ENCODE data around the gene ZG16B.
A peak's percentile ranks its signal among the peaks of the same experiment; 100 is the strongest.

Gene ZG16B

DNA sequence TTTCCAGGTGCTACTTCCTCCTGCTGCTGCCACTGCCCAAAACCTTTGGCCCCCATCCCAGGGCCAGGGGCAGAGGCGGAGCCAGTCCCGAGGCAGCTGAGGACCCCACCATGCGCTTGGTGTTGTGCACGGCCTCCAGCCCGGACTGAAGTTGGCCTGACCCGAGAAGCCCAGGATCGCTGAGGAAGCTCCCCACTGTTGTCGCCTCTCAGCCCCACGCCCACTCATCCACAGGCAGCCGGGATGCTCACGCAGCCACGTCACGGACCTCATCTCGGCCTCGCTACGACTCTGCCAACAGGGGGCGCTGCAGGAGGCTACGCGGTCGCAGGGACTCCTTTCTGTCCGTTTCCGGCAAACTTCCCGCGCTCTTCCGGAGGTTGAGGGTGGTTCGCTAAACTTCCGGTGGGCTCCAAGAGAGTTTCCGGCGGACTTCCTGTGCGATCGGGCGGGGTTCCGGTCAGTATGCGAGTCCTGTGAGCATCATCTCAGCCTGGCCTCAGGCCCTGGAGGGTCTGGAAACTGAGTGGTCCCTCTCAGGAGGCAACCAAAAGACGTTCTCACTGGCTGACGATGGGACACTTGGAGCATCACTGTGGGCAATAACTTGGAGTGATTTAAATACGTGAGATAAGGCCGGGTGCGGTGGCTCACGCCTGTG, 12.4 kb downstream of the ZG16B start:
- TF ChIP-seq, protein P1, sequence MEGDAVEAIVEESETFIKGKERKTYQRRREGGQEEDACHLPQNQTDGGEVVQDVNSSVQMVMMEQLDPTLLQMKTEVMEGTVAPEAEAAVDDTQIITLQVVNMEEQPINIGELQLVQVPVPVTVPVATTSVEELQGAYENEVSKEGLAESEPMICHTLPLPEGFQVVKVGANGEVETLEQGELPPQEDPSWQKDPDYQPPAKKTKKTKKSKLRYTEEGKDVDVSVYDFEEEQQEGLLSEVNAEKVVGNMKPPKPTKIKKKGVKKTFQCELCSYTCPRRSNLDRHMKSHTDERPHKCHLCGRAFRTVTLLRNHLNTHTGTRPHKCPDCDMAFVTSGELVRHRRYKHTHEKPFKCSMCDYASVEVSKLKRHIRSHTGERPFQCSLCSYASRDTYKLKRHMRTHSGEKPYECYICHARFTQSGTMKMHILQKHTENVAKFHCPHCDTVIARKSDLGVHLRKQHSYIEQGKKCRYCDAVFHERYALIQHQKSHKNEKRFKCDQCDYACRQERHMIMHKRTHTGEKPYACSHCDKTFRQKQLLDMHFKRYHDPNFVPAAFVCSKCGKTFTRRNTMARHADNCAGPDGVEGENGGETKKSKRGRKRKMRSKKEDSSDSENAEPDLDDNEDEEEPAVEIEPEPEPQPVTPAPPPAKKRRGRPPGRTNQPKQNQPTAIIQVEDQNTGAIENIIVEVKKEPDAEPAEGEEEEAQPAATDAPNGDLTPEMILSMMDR (IDR thresholded peaks at IDR 0.05; ENCODE audit: poor library complexity, severe bottlenecking) = peak; percentile 37
- no peaks in the 10 kb centered on the region for H3K9me3 ChIP-seq (ENCODE audit: severe bottlenecking)
- no peak overlapping the region for H3K4me3 ChIP-seq (ENCODE audit: severe bottlenecking)
- no peak for ATAC-seq (ENCODE audit: low read depth)
- H3K36me3 ChIP-seq (ENCODE audit: low read depth) = no peaks in the 10 kb centered on the region
- H3K4me1 ChIP-seq (ENCODE audit: insufficient read depth, poor library complexity, severe bottlenecking) = peaks cover 16% of the 10 kb centered on the region
- no peaks in the 10 kb centered on the region for H3K27me3 ChIP-seq (ENCODE audit: insufficient read depth, poor library complexity, severe bottlenecking)
- peak; percentile 59 for DNase-seq (ENCODE audit: low spot score)
- no peak overlapping the region for H3K27ac ChIP-seq (ENCODE audit: poor library complexity, severe bottlenecking)

DNA sequence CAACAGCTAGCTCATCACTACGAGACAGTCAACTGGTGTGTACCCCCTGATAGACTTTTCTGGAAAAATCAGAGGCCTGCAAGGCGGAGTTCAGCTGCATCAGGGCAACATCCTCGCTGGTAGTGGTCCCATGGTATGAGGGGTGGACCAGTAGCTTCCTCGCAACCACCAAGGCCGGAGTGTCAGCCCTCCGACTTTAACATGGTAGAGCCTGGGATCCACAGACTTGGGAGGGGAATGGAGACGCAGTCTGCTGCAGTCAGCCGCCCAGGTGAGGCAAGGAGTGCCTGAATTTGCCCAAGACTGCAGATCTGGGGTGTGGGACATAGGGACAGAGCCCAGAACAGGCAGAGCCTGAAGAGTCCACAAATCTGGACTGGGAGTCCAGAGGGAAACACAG, 13.4 kb downstream of the ZG16B start:
- TF ChIP-seq, protein P1 (IDR thresholded peaks at IDR 0.05; ENCODE audit: poor library complexity, severe bottlenecking) = no peak
- Histone ChIP-seq H3K27ac (ENCODE audit: poor library complexity, severe bottlenecking) (no peak overlapping the region), H3K4me3 (ENCODE audit: severe bottlenecking) (no peak overlapping the region), H3K9me3 (ENCODE audit: severe bottlenecking) (no peaks in the 10 kb centered on the region), H3K27me3 (ENCODE audit: insufficient read depth, poor library complexity, severe bottlenecking) (no peaks in the 10 kb centered on the region), H3K4me1 (ENCODE audit: insufficient read depth, poor library complexity, severe bottlenecking) (peaks cover 17% of the 10 kb centered on the region), H3K36me3 (ENCODE audit: low read depth) (no peaks in the 10 kb centered on the region)
- DNase-seq (ENCODE audit: low spot score) (no peak), ATAC-seq (ENCODE audit: low read depth) (no peak)

DNA sequence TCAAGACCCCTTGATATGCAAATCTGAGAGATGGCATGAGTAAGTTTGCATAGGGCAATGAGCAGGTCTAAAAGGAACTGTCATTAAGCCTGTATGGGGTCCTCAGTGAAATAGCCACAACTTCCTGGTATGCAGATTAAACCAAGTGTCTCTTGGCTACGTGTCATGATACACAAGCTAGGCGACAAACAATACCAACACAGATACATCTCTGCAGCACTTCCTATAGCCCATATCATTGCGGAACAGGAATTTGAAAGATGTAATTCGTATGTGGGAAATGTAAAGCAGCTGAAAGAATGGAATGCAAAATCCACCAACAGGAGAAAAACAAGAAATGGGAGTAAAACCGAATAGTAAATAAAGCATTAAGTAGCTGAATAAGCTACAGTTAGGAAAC, 15.0 kb downstream of the ZG16B start:
- DNase-seq (ENCODE audit: low spot score) = no peak
- Histone ChIP-seq H3K27me3 (ENCODE audit: insufficient read depth, poor library complexity, severe bottlenecking) (no peaks in the 10 kb centered on the region), H3K36me3 (ENCODE audit: low read depth) (no peaks in the 10 kb centered on the region)

DNA sequence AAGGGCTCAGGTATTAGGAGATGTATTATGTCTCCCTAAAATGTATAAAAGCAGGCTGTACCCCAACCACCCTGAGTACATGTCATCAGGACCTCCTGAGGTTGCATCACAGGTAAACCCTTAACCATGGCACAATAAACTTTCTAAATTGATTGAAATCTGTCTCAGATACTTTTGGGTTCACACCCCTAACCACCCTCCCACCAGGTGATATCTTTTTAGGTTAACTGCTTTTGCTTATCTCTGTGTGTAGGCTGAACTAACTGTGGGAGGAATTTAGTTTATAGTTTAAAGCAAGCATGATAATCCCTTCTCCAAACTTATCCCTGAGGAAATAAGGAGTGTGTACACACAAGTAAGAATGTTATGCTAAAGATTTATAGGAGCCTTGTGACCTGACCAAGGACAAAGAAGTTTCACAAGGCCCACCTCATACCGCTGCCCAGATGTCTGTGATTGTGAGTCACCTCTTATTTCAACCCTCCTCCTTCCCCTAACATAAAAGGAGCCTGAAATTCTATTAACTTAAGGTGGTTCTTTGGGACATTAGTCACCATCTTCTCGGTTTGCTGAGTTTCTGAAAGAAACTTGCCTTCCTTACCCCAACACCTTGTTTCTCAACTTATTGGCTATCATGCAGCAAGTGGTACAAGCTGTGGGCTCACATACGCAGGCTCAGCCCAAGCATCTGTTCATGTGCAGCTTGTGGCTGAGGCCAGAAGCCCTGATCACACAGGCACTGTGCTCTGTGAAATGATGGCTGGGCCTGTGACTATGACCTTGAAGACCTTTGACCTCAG, 16.6 kb downstream of the ZG16B start:
- TF ChIP-seq, protein P1 (IDR thresholded peaks at IDR 0.05; ENCODE audit: poor library complexity, severe bottlenecking) = no peak
- ATAC-seq (ENCODE audit: low read depth) (peak; percentile 93), DNase-seq (ENCODE audit: low spot score) (no peak)
- H3K27me3 ChIP-seq (ENCODE audit: insufficient read depth, poor library complexity, severe bottlenecking) = no peaks in the 10 kb centered on the region
- H3K27ac ChIP-seq (ENCODE audit: poor library complexity, severe bottlenecking) = peak overlapping the region; percentile 74
- no peaks in the 10 kb centered on the region for H3K36me3 ChIP-seq (ENCODE audit: low read depth)
- no peaks in the 10 kb centered on the region for H3K9me3 ChIP-seq (ENCODE audit: severe bottlenecking)
- H3K4me1 ChIP-seq (ENCODE audit: insufficient read depth, poor library complexity, severe bottlenecking) = peaks cover 17% of the 10 kb centered on the region
- H3K4me3 ChIP-seq (ENCODE audit: severe bottlenecking) = no peak overlapping the region

More for the DNA sequence above, 15.0 kb downstream of the ZG16B start:
- H3K4me1 ChIP-seq (ENCODE audit: insufficient read depth, poor library complexity, severe bottlenecking) = peaks cover 17% of the 10 kb centered on the region
- no peak for ATAC-seq (ENCODE audit: low read depth)
- H3K4me3 ChIP-seq (ENCODE audit: severe bottlenecking) = no peak overlapping the region
- no peaks in the 10 kb centered on the region for H3K9me3 ChIP-seq (ENCODE audit: severe bottlenecking)
- H3K27ac ChIP-seq (ENCODE audit: poor library complexity, severe bottlenecking) = no peak overlapping the region
- TF ChIP-seq, protein P1 (IDR thresholded peaks at IDR 0.05; ENCODE audit: poor library complexity, severe bottlenecking) = no peak

Measured in RWPE2 (cell line).